Epithelial cell of esophagus (primary cell): ENCODE data around the gene MEP1A.
"Not testable (repeated sequence)": the region's sequence is repeated elsewhere in the genome, so short reads cannot be mapped to it uniquely, and the experiment has no call there.

Source experiments
- DNase-seq: peaks from one replicate; pipeline ENCODE4 v3.0.0; 2010; ENCODE audit warnings: low read depth
- H3K4me3 ChIP-seq: 2 replicates; pipeline ENCODE4 v1.5.1; 2011; ENCODE audit warnings: mild to moderate bottlenecking, low read length, control low read depth
- TF ChIP-seq, protein P1 (sequence below): IDR thresholded peaks from 2 replicates; pipeline ENCODE4 v1.5.1; 2011; ENCODE audit warnings: low read depth, mild to moderate bottlenecking, low read length, control low read depth, inconsistent platforms; ENCODE audit not compliant: insufficient read depth; ENCODE audit errors: missing control alignments

Gene MEP1A

DNA sequence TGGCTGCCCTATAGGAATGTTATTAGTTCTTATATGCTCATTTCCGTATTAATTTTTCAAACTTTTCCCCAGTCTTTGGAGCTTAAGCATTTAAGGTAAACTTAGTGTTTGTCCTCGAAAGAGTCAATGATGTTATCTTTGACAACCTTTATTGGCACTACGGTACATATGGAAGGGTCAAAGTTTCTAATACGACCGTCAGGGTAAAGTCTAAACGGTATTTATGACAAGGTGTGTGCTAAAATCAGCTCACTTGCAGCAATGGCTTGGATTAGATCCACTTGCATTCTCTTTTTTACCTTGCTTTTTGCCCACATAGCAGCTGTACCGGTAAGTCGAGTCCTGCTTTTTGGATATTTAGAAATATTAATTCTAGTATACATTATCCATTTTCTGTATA lies at the start of gene MEP1A:
MEP1A (plus strand) TSS at position 252 of the 400 bp plus-strand sequence; CDS start at position 262, 10 bp downstream.
- TF ChIP-seq, protein P1, sequence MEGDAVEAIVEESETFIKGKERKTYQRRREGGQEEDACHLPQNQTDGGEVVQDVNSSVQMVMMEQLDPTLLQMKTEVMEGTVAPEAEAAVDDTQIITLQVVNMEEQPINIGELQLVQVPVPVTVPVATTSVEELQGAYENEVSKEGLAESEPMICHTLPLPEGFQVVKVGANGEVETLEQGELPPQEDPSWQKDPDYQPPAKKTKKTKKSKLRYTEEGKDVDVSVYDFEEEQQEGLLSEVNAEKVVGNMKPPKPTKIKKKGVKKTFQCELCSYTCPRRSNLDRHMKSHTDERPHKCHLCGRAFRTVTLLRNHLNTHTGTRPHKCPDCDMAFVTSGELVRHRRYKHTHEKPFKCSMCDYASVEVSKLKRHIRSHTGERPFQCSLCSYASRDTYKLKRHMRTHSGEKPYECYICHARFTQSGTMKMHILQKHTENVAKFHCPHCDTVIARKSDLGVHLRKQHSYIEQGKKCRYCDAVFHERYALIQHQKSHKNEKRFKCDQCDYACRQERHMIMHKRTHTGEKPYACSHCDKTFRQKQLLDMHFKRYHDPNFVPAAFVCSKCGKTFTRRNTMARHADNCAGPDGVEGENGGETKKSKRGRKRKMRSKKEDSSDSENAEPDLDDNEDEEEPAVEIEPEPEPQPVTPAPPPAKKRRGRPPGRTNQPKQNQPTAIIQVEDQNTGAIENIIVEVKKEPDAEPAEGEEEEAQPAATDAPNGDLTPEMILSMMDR = no peak
- H3K4me3 ChIP-seq = no peak within 1 kb of the TSS
- no peak for DNase-seq

DNA sequence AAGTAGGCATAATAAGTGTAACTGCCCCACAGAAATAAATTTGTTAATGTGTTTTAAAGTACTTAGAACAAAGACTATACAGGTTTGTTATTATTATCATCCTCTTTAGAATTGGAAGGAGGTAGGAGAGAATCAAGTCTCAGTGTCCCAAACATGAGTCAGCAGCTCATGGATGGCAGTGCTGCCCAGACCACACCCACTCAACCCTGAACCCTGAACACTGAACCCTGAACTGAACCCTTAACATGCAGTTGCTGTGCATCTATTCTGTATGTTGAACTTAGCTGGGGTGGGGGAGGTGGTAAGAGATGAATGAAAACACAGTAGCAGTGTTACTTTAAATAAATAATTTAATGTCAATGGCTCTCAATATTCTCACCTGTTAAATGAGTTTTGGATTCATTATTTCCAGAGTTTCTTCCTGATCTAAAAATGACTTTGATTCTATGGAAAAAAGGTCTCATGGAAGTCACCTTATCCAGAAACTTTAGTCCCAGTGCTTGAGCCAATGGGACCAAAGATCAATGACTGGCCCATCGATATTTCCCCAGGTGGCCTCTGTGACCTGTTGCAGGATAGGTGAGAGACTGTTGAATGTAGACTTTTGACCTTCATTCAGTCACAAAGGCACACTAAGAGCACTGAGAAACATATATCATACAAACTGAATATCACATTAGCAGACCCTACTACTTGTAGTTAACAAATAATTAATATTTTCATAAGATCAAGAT lies 49.6 kb upstream of the MEP1A start:
- no peak for DNase-seq
- H3K4me3 ChIP-seq = no peak overlapping the region
- TF ChIP-seq, protein P1 = no peak

GRCh38 chr6:46744159-46744725 lies 48.9 kb upstream of the MEP1A start:
- not testable (repeated sequence) for DNase-seq, H3K4me3 ChIP-seq

DNA sequence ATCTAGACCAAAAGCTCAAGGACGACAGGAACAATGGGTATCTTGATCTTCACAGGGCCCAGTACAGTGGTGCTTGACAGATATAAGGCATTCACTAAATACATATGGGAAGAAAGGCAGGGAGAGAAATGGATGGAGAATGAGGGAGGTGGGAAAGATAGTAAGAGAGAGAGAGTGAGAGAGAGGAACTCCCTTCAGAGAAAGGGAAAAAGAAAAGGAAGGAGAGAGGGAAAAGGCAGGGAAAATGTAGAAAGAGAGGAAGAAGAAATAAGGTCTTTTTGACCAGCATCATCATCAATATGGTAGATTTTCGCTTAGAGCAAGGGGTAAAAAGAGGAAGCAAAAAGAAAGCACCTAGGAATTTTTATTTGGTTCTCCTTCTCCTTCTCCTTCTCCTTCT lies 47.2 kb upstream of the MEP1A start:
- no peak overlapping the region for H3K4me3 ChIP-seq
- DNase-seq = no peak
- TF ChIP-seq, protein P1 = no peak

- DNase-seq = no peak
- TF ChIP-seq, protein P1 = no peak
- H3K4me3 ChIP-seq = no peak within 1 kb of the TSS
Observed at GRCh38 chr6:46746696-46747095, 46.5 kb upstream of the MEP1A start, which contains the start of gene ANKRD66. ANKRD66 (plus strand) TSS chr6:46746933; CDS start chr6:46751949, 5,016 bp downstream.

DNA sequence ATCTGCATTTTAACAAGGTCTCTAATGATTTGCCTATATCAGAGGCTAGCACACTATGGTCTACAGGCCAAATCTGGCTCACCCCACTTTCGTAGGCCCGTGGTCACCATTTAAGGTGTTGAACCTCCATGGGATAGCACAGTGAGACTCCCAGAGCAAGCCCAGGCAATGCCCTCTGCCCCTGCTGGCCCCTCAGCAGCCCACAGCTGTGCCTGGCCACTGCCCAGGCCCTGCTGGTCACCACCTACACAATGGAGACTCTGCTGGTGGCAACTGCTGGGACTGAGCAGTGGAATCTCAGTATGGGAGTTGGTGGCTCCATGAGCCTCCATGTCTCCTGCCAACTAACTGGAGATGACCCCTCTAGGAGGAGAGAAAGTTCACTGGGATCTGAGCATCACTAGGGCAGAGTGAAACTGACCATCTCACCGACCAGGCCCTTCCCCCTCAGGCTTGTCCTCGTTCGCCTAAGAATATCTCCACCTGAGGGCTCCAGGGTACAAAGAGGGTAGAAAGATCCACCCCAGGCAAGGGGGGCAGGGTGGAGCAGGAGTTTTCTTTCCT lies 44.2 kb upstream of the MEP1A start:
- no peak overlapping the region for H3K4me3 ChIP-seq
- no peak for DNase-seq
- TF ChIP-seq, protein P1 = no peak

DNA sequence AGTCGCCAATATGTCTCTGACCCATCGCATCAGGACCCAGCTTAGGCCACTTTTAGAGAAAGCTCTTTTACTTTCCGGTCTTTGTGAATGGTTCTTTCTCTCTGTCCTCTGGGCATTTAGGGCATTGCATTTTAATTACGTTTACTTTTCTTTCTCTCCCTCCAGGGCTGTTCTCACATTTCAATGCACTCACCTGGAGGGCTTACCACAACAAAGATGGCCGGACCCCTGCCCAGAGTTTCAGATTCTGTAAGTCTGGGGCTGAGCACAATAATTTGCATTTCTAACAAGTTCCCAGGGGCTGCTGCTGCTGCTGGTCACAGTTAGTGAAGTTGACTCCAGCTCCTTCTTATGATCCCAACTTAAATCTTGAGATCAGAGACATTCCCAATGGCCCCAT lies 43.5 kb upstream of the MEP1A start:
- H3K4me3 ChIP-seq = no peak overlapping the region
- DNase-seq = no peak
- TF ChIP-seq, protein P1 = no peak
